Spleen (tissue), 11 donors: Measurements from ENCODE around the gene RAVER2. TPM values are rescaled to one million over a fixed set of nuclear protein-coding genes. Genes with fewer than 3 reads are reported as not detected.
"Not testable (repeated sequence)": the region's sequence is repeated elsewhere in the genome, so short reads cannot be mapped to it uniquely, and the experiment has no call there.

Source experiments
- DNase-seq: peaks from one replicate; pipeline ENCODE4 v3.0.0-alpha.2; 2020
- H3K27ac ChIP-seq, 8 donors: fragments of 200-600 bp; sonication (generic) in 7 of 8; 1 replicate in 4 of 8; 2 replicates in 4 of 8; pipeline versions ENCODE4 v1.5.0 to v1.8.0; 2016 to 2021; ENCODE audit warnings: inconsistent platforms in 4 of 8, mild to moderate bottlenecking in 4 of 8, moderate library complexity in 1 of 8
- H3K27me3 ChIP-seq, 7 donors: fragments of 200-600 bp; sonication (generic) in 6 of 7; replicated peaks in 1 of 7; 1 replicate in 4 of 7; 2 replicates in 3 of 7; pipeline versions ENCODE4 v1.5.0 to v1.8.0; 2016 to 2021; ENCODE audit warnings: inconsistent platforms in 3 of 7, mild to moderate bottlenecking in 1 of 7
- H3K36me3 ChIP-seq, 6 donors: fragments of 200-600 bp; sonication (generic) in 5 of 6; 1 replicate in 4 of 6; 2 replicates in 2 of 6; pipeline versions ENCODE4 v1.5.0 to v1.8.0; 2016 to 2021; ENCODE audit warnings: inconsistent platforms in 2 of 6
- H3K4me1 ChIP-seq, 6 donors: fragments of 200-600 bp; sonication (generic) in 5 of 6; 1 replicate in 3 of 6; 2 replicates in 3 of 6; pipeline versions ENCODE4 v1.5.0 to v1.8.0; 2016 to 2021; ENCODE audit warnings: inconsistent platforms in 3 of 6
- H3K4me3 ChIP-seq, 8 donors: fragments of 200-600 bp; sonication (generic) in 7 of 8; 1 replicate in 4 of 8; 2 replicates in 4 of 8; pipeline versions ENCODE4 v1.5.0 to v1.8.0; 2016 to 2021; ENCODE audit warnings: inconsistent platforms in 4 of 8, mild to moderate bottlenecking in 4 of 8, moderate library complexity in 2 of 8
- H3K9me3 ChIP-seq, 8 donors: fragments of 200-600 bp; sonication (generic) in 7 of 8; 1 replicate in 4 of 8; 2 replicates in 4 of 8; pipeline versions ENCODE4 v1.5.0 to v1.8.0; 2016 to 2021; ENCODE audit warnings: inconsistent platforms in 4 of 8
- CTCF ChIP-seq, 11 experiments: fragments of 200-600 bp in 7 of 11; fragments of 450-650 bp in 4 of 11; sonication (generic) in 4 of 11; IDR thresholded peaks in 8 of 11; conservative IDR thresholded peaks in 3 of 11; 1 replicate in 7 of 11; 2 replicates in 4 of 11; pipeline versions ENCODE4 v1.4.0 to v1.8.0; 2016 to 2021; ENCODE audit warnings: antibody characterized with exemption in 11 of 11, inconsistent platforms in 4 of 11, mild to moderate bottlenecking in 1 of 11
- POLR2A ChIP-seq, 3 donors: fragments of 450-650 bp; IDR thresholded peaks; one replicate each; pipeline ENCODE4 v1.5.1; 2017; ENCODE audit warnings: antibody characterized with exemption in 3 of 3, mild to moderate bottlenecking in 1 of 3
- POLR2AphosphoS5 ChIP-seq, 3 donors: sonication (generic); formaldehyde crosslinking; IDR thresholded peaks; one replicate each; pipeline ENCODE4 v1.5.1; 2017; ENCODE audit warnings: antibody characterized with exemption in 3 of 3
- WGBS, 5 donors: extraction: QIAGEN DNeasy Blood & Tissue Kit in 3 of 5; methylation state at CpG; one replicate each; pipeline versions ENCODE4 v1.1.5 to v1.1.7; 2013 to 2018; 5-methylcytosine and 5-hydroxymethylcytosine counted together
- intact Hi-C: fragments of 100-400 bp; cut with DNase I; formaldehyde crosslinking; loops from one replicate; pipeline ENCODE4 v1.15.0; 2023; ENCODE audit warnings: low total_unique reads
- polyA plus RNA-seq, 3 donors: library from polyadenylated mRNA; stranded (reverse); fragments of 200-250 nt; gene quantifications; one replicate each; pipeline ENCODE4 v1.2.1, GENCODE V29; 2013
- total RNA-seq, 7 donors: library from RNA; depleted of rRNA in 3 of 7; stranded (reverse); fragments of >200 nt in 3 of 7; fragmentation: NEBNext Ultra II Directional in 4 of 7; extraction: Animal tissue kit (Norgen Biotek cat#: 25700) in 4 of 7; gene quantifications; one replicate each; pipeline versions ENCODE4 v1.1.0 to v1.2.1, GENCODE V29; 2016 to 2021
- donor health status: healthy with polysubstance abuse.
- donor health status: DM: no; HTN: no; CAD: no; lungs with moderate emphysema.
- donor health status: DM: no; HTN: no; CAD: no.
- donor health status: Bipolar disorder and iron deficiency.
- donor health status: healthy.
- donor health status: DM: no; HTN: no; CAD: no.
- donor health status: DM: yes; HTN: yes; CAD: no.

The RAVER2 gene
- total and polyA plus RNA-seq, 10 donors: 1.8 to 14.1 (median 7.7) TPM

- WGBS, 5 donors: 80 to 95% (median 91%) methylated on average over 5 of the region's 5 CpGs
- intact Hi-C loops: no loop called here
- H3K9me3 ChIP-seq: no peaks in the 10 kb centered on the region
These were observed 43.8 kb upstream of the RAVER2 start for GRCh38 chr1:64701071-64701470.

GRCh38 chr1:64701886-64702285, 43.0 kb upstream of the RAVER2 start:
- intact Hi-C loops: no loop called here
- 60 to 86% (median 76%) methylated on average over 2 of the region's 2 CpGs for WGBS, 5 donors
- TF ChIP-seq POLR2AphosphoS5 (IDR thresholded peaks at IDR 0.05): no peak
- no peak for TF ChIP-seq POLR2A (IDR thresholded peaks at IDR 0.05)
- TF ChIP-seq CTCF (IDR thresholded peaks at IDR 0.05 in 8 of 11, conservative IDR thresholded peaks at IDR 0.05 in 3 of 11): no peak
- Histone ChIP-seq H3K9me3 (no peaks in the 10 kb centered on the region), H3K27ac (no peak overlapping the region), H3K4me3 (no peak overlapping the region), H3K36me3 (no peaks in the 10 kb centered on the region), H3K4me1 (no peaks in the 10 kb centered on the region), H3K27me3 (no peaks in the 10 kb centered on the region)
- no peak for DNase-seq

More at GRCh38 chr1:64701071-64701470, 43.8 kb upstream of the RAVER2 start:
- Histone ChIP-seq H3K4me3 (no peak overlapping the region), H3K4me1 (no peaks in the 10 kb centered on the region), H3K36me3 (no peaks in the 10 kb centered on the region), H3K27me3 (no peaks in the 10 kb centered on the region), H3K27ac (no peak overlapping the region)
- TF ChIP-seq POLR2AphosphoS5 (IDR thresholded peaks at IDR 0.05): no peak
- TF ChIP-seq CTCF (IDR thresholded peaks at IDR 0.05 in 8 of 11, conservative IDR thresholded peaks at IDR 0.05 in 3 of 11): no peak
- no peak for DNase-seq

- H3K36me3 ChIP-seq, H3K9me3 ChIP-seq, H3K4me1 ChIP-seq, DNase-seq, intact Hi-C loops, H3K27me3 ChIP-seq, H3K27ac ChIP-seq, H3K4me3 ChIP-seq: not testable (repeated sequence)
- 81 to 95% (median 85%) methylated on average over 3 of the region's 3 CpGs for WGBS, 5 donors
These were observed 42.2 kb upstream of the RAVER2 start for GRCh38 chr1:64702670-64703069.

GRCh38 chr1:64703600-64703999, 41.3 kb upstream of the RAVER2 start:
- intact Hi-C loops: no loop called here
- H3K4me3 ChIP-seq: no peak overlapping the region
- H3K27me3 ChIP-seq: no peaks in the 10 kb centered on the region
- TF ChIP-seq POLR2AphosphoS5 (IDR thresholded peaks at IDR 0.05): no peak
- TF ChIP-seq POLR2A (IDR thresholded peaks at IDR 0.05): no peak
- no peak for TF ChIP-seq CTCF (IDR thresholded peaks at IDR 0.05 in 8 of 11, conservative IDR thresholded peaks at IDR 0.05 in 3 of 11)
- DNase-seq: no peak
- WGBS, 5 donors: 71 to 95% (median 83%) methylated on average over 2 of the region's 2 CpGs
- H3K9me3 ChIP-seq: no peaks in the 10 kb centered on the region
- no peaks in the 10 kb centered on the region for H3K36me3 ChIP-seq
- H3K27ac ChIP-seq: no peak overlapping the region
- H3K4me1 ChIP-seq: no peaks in the 10 kb centered on the region

- 53 to 83% (median 74%) methylated on average over 1 of the region's 1 CpG for WGBS, 5 donors
- intact Hi-C loops: no loop called here
- H3K27me3 ChIP-seq: no peaks in the 10 kb centered on the region
- H3K36me3 ChIP-seq: no peaks in the 10 kb centered on the region
- DNase-seq: no peak
- no peaks in the 10 kb centered on the region for H3K9me3 ChIP-seq
- H3K4me3 ChIP-seq: no peak overlapping the region
- H3K27ac ChIP-seq: no peak overlapping the region
- no peaks in the 10 kb centered on the region for H3K4me1 ChIP-seq
- TF ChIP-seq POLR2AphosphoS5 (IDR thresholded peaks at IDR 0.05) (no peak), POLR2A (IDR thresholded peaks at IDR 0.05) (no peak), CTCF (IDR thresholded peaks at IDR 0.05 in 8 of 11, conservative IDR thresholded peaks at IDR 0.05 in 3 of 11) (no peak)
These were observed 39.3 kb upstream of the RAVER2 start for GRCh38 chr1:64705591-64705990.
